SU-DHL-6 (cell line): ENCODE results near the gene CCDC63.
A peak's percentile ranks its signal among the peaks of the same experiment; 100 is the strongest.

ENCODE experiments used
- H2AFZ ChIP-seq: fragments of 200-600 bp; sonication (generic); 2 replicates; pipeline ENCODE4 v1.6.1; 2014; ENCODE audit warnings: low read depth, mild to moderate bottlenecking, moderate library complexity, mixed read lengths, antibody characterized with exemption, low read length; ENCODE audit not compliant: severe bottlenecking
- H3F3A ChIP-seq: fragments of 200-600 bp; shearing (Covaris generic); 2 replicates; pipeline ENCODE4 v1.6.0; 2016; ENCODE audit warnings: antibody characterized with exemption, mild to moderate bottlenecking; ENCODE audit not compliant: insufficient read depth
- H3K27ac ChIP-seq: fragments of 200-600 bp; sonication (generic); 2 replicates; pipeline ENCODE4 v1.5.1; 2016; ENCODE audit warnings: low read depth, mild to moderate bottlenecking, low read length, moderate library complexity, mixed read lengths
- H3K27me3 ChIP-seq: fragments of 200-600 bp; sonication (generic), shearing (Covaris generic); 2 replicates; pipeline ENCODE4 v1.6.0; 2014; ENCODE audit warnings: mild to moderate bottlenecking, low read length
- H3K36me3 ChIP-seq: fragments of 200-600 bp; sonication (generic); 2 replicates; pipeline ENCODE4 v1.6.1; 2014; ENCODE audit warnings: mild to moderate bottlenecking, low read length, mixed read lengths
- H3K4me2 ChIP-seq: fragments of 300-600, 200-600 bp; shearing (Covaris generic), sonication (generic); 2 replicates; pipeline ENCODE4 v1.6.0; 2014; ENCODE audit warnings: low read length, low read depth, mild to moderate bottlenecking; ENCODE audit not compliant: poor library complexity, severe bottlenecking
- H3K4me3 ChIP-seq: fragments of 200-600 bp; sonication (generic); 2 replicates; pipeline ENCODE4 v1.5.1; 2014; ENCODE audit warnings: antibody characterized with exemption, low read length, mild to moderate bottlenecking, mixed read lengths; ENCODE audit not compliant: insufficient read depth, poor library complexity, severe bottlenecking
- H3K79me2 ChIP-seq: fragments of 200-600 bp; sonication (generic); 2 replicates; pipeline ENCODE4 v1.6.1; 2014; ENCODE audit warnings: mild to moderate bottlenecking, low read length, moderate library complexity; ENCODE audit not compliant: insufficient read depth
- H3K9ac ChIP-seq: fragments of 200-600 bp; sonication (generic); 2 replicates; pipeline ENCODE4 v1.7.0; 2014; ENCODE audit warnings: mild to moderate bottlenecking, low read length
- H3K9me2 ChIP-seq: fragments of 200-600 bp; sonication (generic); replicated peaks from 2 replicates; pipeline ENCODE4 v1.6.1; 2014; ENCODE audit warnings: low read length; ENCODE audit not compliant: insufficient read depth
- H3K9me3 ChIP-seq: fragments of 200-600 bp; sonication (generic); 2 replicates; pipeline ENCODE4 v1.6.1; 2014; ENCODE audit warnings: low read length, mixed read lengths; ENCODE audit not compliant: insufficient read depth
- H4K20me1 ChIP-seq: fragments of 200-600 bp; sonication (generic); 2 replicates; pipeline ENCODE4 v1.6.1; 2014; ENCODE audit warnings: low read depth, mild to moderate bottlenecking, antibody characterized with exemption, low read length, moderate library complexity, mixed read lengths
- CTCF ChIP-seq: fragments of 200-600 bp; sonication (generic); IDR thresholded peaks from one replicate; pipeline ENCODE4 v1.5.1; 2017; ENCODE audit warnings: antibody characterized with exemption, mild to moderate bottlenecking, low read length, moderate library complexity; ENCODE audit not compliant: insufficient read depth, poor library complexity, severe bottlenecking
- EZH2phosphoT487 ChIP-seq: fragments of 200-600 bp; sonication (generic), shearing (Covaris generic); conservative IDR thresholded peaks from 2 replicates; pipeline ENCODE4 v1.6.1; 2018; ENCODE audit warnings: mild to moderate bottlenecking, antibody characterized with exemption, low read length, moderate library complexity, mixed read lengths

Gene CCDC63

GRCh38 chr12:110846615-110847566 lies at the start of gene CCDC63:
CCDC63 (plus strand) TSS chr12:110846987; CDS start chr12:110852955, 5,968 bp downstream.
- no peaks in the 10 kb centered on the region for H3K36me3 ChIP-seq
- H2AFZ ChIP-seq, result no peak within 1 kb of the TSS
- H3K4me3 ChIP-seq, result no peak within 1 kb of the TSS
- no peaks in the 10 kb centered on the region for H3K79me2 ChIP-seq
- H3F3A ChIP-seq, result no peaks in the 10 kb centered on the region
- H3K9ac ChIP-seq, result no peak within 1 kb of the TSS
- no peaks in the 10 kb centered on the region for H3K9me3 ChIP-seq
- H3K27me3 ChIP-seq, result no peaks in the 10 kb centered on the region
- TF ChIP-seq EZH2phosphoT487 (no peak), CTCF (no peak)
- H3K4me2 ChIP-seq, result peak within 1 kb of the TSS; percentile 10
- H3K9me2 ChIP-seq, result no peaks in the 10 kb centered on the region
- H4K20me1 ChIP-seq, result no peaks in the 10 kb centered on the region
- no peak within 1 kb of the TSS for H3K27ac ChIP-seq

- Histone ChIP-seq H3K79me2 (no peaks in the 10 kb centered on the region), H3K9ac (no peak overlapping the region), H3K27ac (no peak overlapping the region), H3F3A (no peaks in the 10 kb centered on the region), H3K36me3 (no peaks in the 10 kb centered on the region), H3K9me2 (no peaks in the 10 kb centered on the region), H4K20me1 (no peaks in the 10 kb centered on the region), H2AFZ (no peak overlapping the region), H3K4me2 (no peak overlapping the region), H3K9me3 (no peaks in the 10 kb centered on the region), H3K4me3 (no peak overlapping the region), H3K27me3 (no peaks in the 10 kb centered on the region)
- TF ChIP-seq EZH2phosphoT487 (no peak), CTCF (no peak)
Observed at GRCh38 chr12:110798461-110798860, 48.3 kb upstream of the CCDC63 start.

GRCh38 chr12:110802489-110802888 lies 44.3 kb upstream of the CCDC63 start:
- H3K27me3 ChIP-seq, result peaks cover 2% of the 10 kb centered on the region; the same call in 1 of the 2 replicates
- no peak overlapping the region for H3K9ac ChIP-seq
- no peak overlapping the region for H3K4me3 ChIP-seq
- H2AFZ ChIP-seq, result no peak overlapping the region
- H3K9me2 ChIP-seq, result no peaks in the 10 kb centered on the region
- no peak for TF ChIP-seq CTCF
- no peak for TF ChIP-seq EZH2phosphoT487
- H3K9me3 ChIP-seq, result peaks cover 8% of the 10 kb centered on the region; the same call in 1 of the 2 replicates
- H3K27ac ChIP-seq, result no peak overlapping the region
- H3K4me2 ChIP-seq, result no peak overlapping the region
- no peaks in the 10 kb centered on the region for H3K79me2 ChIP-seq
- H3F3A ChIP-seq, result no peaks in the 10 kb centered on the region
- H4K20me1 ChIP-seq, result no peaks in the 10 kb centered on the region
- no peaks in the 10 kb centered on the region for H3K36me3 ChIP-seq
